HG03558 (cell line): ENCODE measurements around the gene TEKT3.

ENCODE experiments used
- ATAC-seq: cut with Tn5 transposase; IDR thresholded peaks from one replicate; pipeline ENCODE4 v1.9.1; 2021; ENCODE audit warnings: moderate number of reproducible peaks; ENCODE audit not compliant: unreplicated experiment; ENCODE audit errors: extremely low read depth

TEKT3 gene

GRCh38 chr17:15268461-15268860 lies 72.9 kb downstream of the TEKT3 start:
- ATAC-seq = no peak

GRCh38 chr17:15267996-15268395 lies 73.4 kb downstream of the TEKT3 start:
- no peak for ATAC-seq

GRCh38 chr17:15266325-15267125 lies 74.9 kb downstream of the TEKT3 start:
- ATAC-seq = no peak

GRCh38 chr17:15265131-15265530 lies 76.3 kb downstream of the TEKT3 start, which contains the start of gene PMP22:
PMP22 (minus strand) TSS chr17:15265326; CDS start chr17:15260727, 4,599 bp downstream.
- ATAC-seq = no peak

GRCh38 chr17:15264542-15264941 lies 76.9 kb downstream of the TEKT3 start:
- ATAC-seq = no peak

- no peak for ATAC-seq
Measured at GRCh38 chr17:15263680-15264079, 77.7 kb downstream of the TEKT3 start.

- no peak for ATAC-seq
Measured at GRCh38 chr17:15263206-15263579, 78.2 kb downstream of the TEKT3 start.

GRCh38 chr17:15262291-15263205 lies 78.8 kb downstream of the TEKT3 start:
- no peak for ATAC-seq

GRCh38 chr17:15261802-15262290 lies 79.6 kb downstream of the TEKT3 start:
- ATAC-seq = no peak

GRCh38 chr17:15261258-15261801 lies 80.1 kb downstream of the TEKT3 start:
- no peak for ATAC-seq

- ATAC-seq = no peak
Measured at GRCh38 chr17:15260376-15261257, 80.8 kb downstream of the TEKT3 start.

GRCh38 chr17:15257796-15258512 lies 83.4 kb downstream of the TEKT3 start:
- no peak for ATAC-seq

- ATAC-seq = peak; percentile 69
Measured at GRCh38 chr17:15257258-15257788, 84.1 kb downstream of the TEKT3 start.

GRCh38 chr17:15256689-15257088 lies 84.7 kb downstream of the TEKT3 start:
- ATAC-seq = no peak

GRCh38 chr17:15255713-15256454 lies 85.5 kb downstream of the TEKT3 start:
- ATAC-seq = no peak
